Stomach (tissue), 4 donors: ENCODE measurements around the gene C3orf70.

Experiments used
- CTCF ChIP-seq, 7 experiments: fragments of 450-650 bp in 4 of 7; fragments of 200-600 bp in 3 of 7; sonication (generic) in 3 of 7; IDR thresholded peaks; one replicate each; pipeline ENCODE4 v1.5.1; 2016 to 2019; ENCODE audit warnings: antibody characterized with exemption in 7 of 7, control low read depth in 2 of 7, mild to moderate bottlenecking in 1 of 7
- POLR2A ChIP-seq, 4 donors: fragments of 450-650 bp; IDR thresholded peaks; one replicate each; pipeline ENCODE4 v1.6.1; 2016; ENCODE audit warnings: antibody characterized with exemption in 4 of 4, control low read depth in 2 of 4, mild to moderate bottlenecking in 1 of 4, moderate library complexity in 1 of 4

- no peak for TF ChIP-seq CTCF (IDR thresholded peaks at IDR 0.05)
- TF ChIP-seq POLR2A (IDR thresholded peaks at IDR 0.05), result no peak
Measured at GRCh38 chr3:185094697-185095096, 58.2 kb downstream of the C3orf70 start.
